A549 (cell line): ENCODE results near the gene NFKB2. TPM values are rescaled to one million over a fixed set of nuclear protein-coding genes. Genes with fewer than 3 reads are reported as not detected.
A peak's percentile ranks its signal among the peaks of the same experiment; 100 is the strongest.

Experiments used
- ATAC-seq, 2 experiments: fragments of 200-7000 bp in 1 of 2; fragments of >200 bp in 1 of 2; cut with Nextera tagmentation in 1 of 2; cut with Tn5 transposase in 1 of 2; 3 replicates each; pipeline versions ENCODE4 v1.8.0 to v1.9.1; 2018 to 2020; ENCODE audit warnings: mild to moderate bottlenecking in 1 of 2, moderate library complexity in 1 of 2
- CTCF ChIA-PET: fragments of 300-600 bp; sonication (Branson Sonifier 250); formaldehyde crosslinking; extraction: SDS; loops from one replicate; lab custom pipeline; 2021; ENCODE audit warnings: antibody characterized with exemption, inconsistent platforms; lab: Yijun Ruan, JAX
- POLR2A ChIA-PET: fragments of 350-600 bp; formaldehyde crosslinking; extraction: SDS; loops from one replicate; lab custom pipeline; 2021; ENCODE audit warnings: antibody characterized with exemption, inconsistent platforms; lab: Yijun Ruan, JAX
- DNase-seq, 2 experiments: peaks; one replicate each; pipeline versions ENCODE4 v3.0.0 to v3.0.0-alpha.2; 2011 to 2016; ENCODE audit warnings: low read depth in 1 of 2, low spot score in 1 of 2
- FAIRE-seq: peaks from 2 replicates; lab custom pipeline; 2011; peaks lifted over from hg19 to GRCh38; lab: Jason Lieb, UNC
- H3K27ac ChIP-seq, 2 experiments: fragments of >200 bp; sonication (Bioruptor Twin); formaldehyde crosslinking; 3 replicates each; pipeline ENCODE4 v1.5.1; 2016 to 2017
- H3K4me1 ChIP-seq: fragments of >200 bp; sonication (Bioruptor Twin); formaldehyde crosslinking; 3 replicates; pipeline ENCODE4 v1.6.1; 2016
- H3K4me2 ChIP-seq: fragments of >200 bp; sonication (Bioruptor Twin); formaldehyde crosslinking; 3 replicates; pipeline ENCODE4 v1.6.1; 2016
- H3K4me3 ChIP-seq: fragments of >200 bp; sonication (Bioruptor Twin); formaldehyde crosslinking; 3 replicates; pipeline ENCODE4 v1.5.1; 2016
- H3K9me3 ChIP-seq: fragments of >200 bp; sonication (Bioruptor Twin); formaldehyde crosslinking; 3 replicates; pipeline ENCODE4 v1.6.1; 2016
- BHLHE40 ChIP-seq: IDR thresholded peaks from 2 replicates; pipeline ENCODE4 v1.6.1; 2012; ENCODE audit warnings: low read depth, low read length, inconsistent platforms
- CBX8 ChIP-seq: fragments of 200-600 bp; sonication (generic); IDR thresholded peaks from 2 replicates; pipeline ENCODE4 v1.6.1; 2016
- CEBPB ChIP-seq, 2 experiments: fragments of >200 bp in 1 of 2; sonication (Bioruptor Twin) in 1 of 2; formaldehyde crosslinking in 1 of 2; IDR thresholded peaks; 2 replicates each; pipeline ENCODE4 v1.6.1; 2012 to 2016
- CHD4 ChIP-seq: fragments of 200-600 bp; sonication (generic); IDR thresholded peaks from 2 replicates; pipeline ENCODE4 v1.6.1; 2016; ENCODE audit warnings: antibody characterized with exemption, mild to moderate bottlenecking, borderline replicate concordance
- EHF ChIP-seq: fragments of 250-450 bp; sonication (Bioruptor Pico); IDR thresholded peaks from 2 replicates; pipeline ENCODE4 v1.5.0; 2020; ENCODE audit warnings: mild to moderate bottlenecking
- EHMT2 ChIP-seq: fragments of 200-600 bp; sonication (generic); IDR thresholded peaks from 2 replicates; pipeline ENCODE4 v1.6.1; 2016; ENCODE audit warnings: antibody characterized with exemption, low read depth, mild to moderate bottlenecking, moderate library complexity
- GATA3 ChIP-seq: IDR thresholded peaks from 2 replicates; pipeline ENCODE4 v1.6.1; 2012; ENCODE audit warnings: borderline replicate concordance
- HDAC2 ChIP-seq: fragments of 200-600 bp; sonication (generic); IDR thresholded peaks from 2 replicates; pipeline ENCODE4 v1.6.1; 2016
- HEYL ChIP-seq: fragments of 250-450 bp; sonication (Bioruptor Pico); IDR thresholded peaks from 2 replicates; pipeline ENCODE4 v1.8.0; 2021; ENCODE audit warnings: mild to moderate bottlenecking, moderate library complexity
- HOXA7 ChIP-seq: fragments of 250-450 bp; sonication (Bioruptor Pico); IDR thresholded peaks from 2 replicates; pipeline ENCODE4 v1.5.0; 2020; ENCODE audit warnings: mild to moderate bottlenecking, moderate library complexity
- HOXB13 ChIP-seq: fragments of 250-450 bp; sonication (Bioruptor Pico); IDR thresholded peaks from 2 replicates; pipeline ENCODE4 v1.5.0; 2020; ENCODE audit warnings: low read depth, mild to moderate bottlenecking, moderate library complexity
- HOXB5 ChIP-seq: fragments of 250-450 bp; sonication (Bioruptor Pico); IDR thresholded peaks from 2 replicates; pipeline ENCODE4 v1.5.0; 2020; ENCODE audit warnings: mild to moderate bottlenecking, moderate library complexity
- JUN ChIP-seq, 2 experiments: fragments of >200 bp; sonication (Bioruptor Twin); formaldehyde crosslinking; IDR thresholded peaks; 2 replicates in 1 of 2; 3 replicates in 1 of 2; pipeline ENCODE4 v1.6.1; 2016 to 2017
- JUNB ChIP-seq: fragments of >200 bp; sonication (Bioruptor Twin); formaldehyde crosslinking; IDR thresholded peaks from 2 replicates; pipeline ENCODE4 v1.6.1; 2016
- KDM1A ChIP-seq: fragments of 200-600 bp; sonication (generic); IDR thresholded peaks from 2 replicates; pipeline ENCODE4 v1.6.1; 2016; ENCODE audit warnings: low read depth, mild to moderate bottlenecking
- MAZ ChIP-seq: fragments of 150-350 bp; IDR thresholded peaks from 2 replicates; pipeline ENCODE4 v1.6.1; 2014; ENCODE audit warnings: antibody characterized with exemption, low read depth, low read length, borderline replicate concordance
- NPAS2 ChIP-seq: fragments of 250-450 bp; sonication (Bioruptor Pico); IDR thresholded peaks from 2 replicates; pipeline ENCODE4 v1.8.0; 2022; ENCODE audit warnings: mild to moderate bottlenecking, moderate library complexity, borderline replicate concordance
- PHF8 ChIP-seq: fragments of 200-600 bp; sonication (generic); IDR thresholded peaks from 2 replicates; pipeline ENCODE4 v1.6.1; 2016; ENCODE audit warnings: low read depth, mild to moderate bottlenecking, antibody characterized with exemption, moderate library complexity, borderline replicate concordance
- RAD21 ChIP-seq, 2 experiments: fragments of >200 bp in 1 of 2; sonication (Bioruptor Twin) in 1 of 2; formaldehyde crosslinking in 1 of 2; IDR thresholded peaks in 1 of 2; conservative IDR thresholded peaks in 1 of 2; 2 replicates in 1 of 2; 3 replicates in 1 of 2; pipeline ENCODE4 v1.6.1; 2012 to 2018; ENCODE audit warnings: inconsistent platforms in 1 of 2
- RARB ChIP-seq: fragments of 250-450 bp; sonication (Bioruptor Pico); IDR thresholded peaks from 2 replicates; pipeline ENCODE4 v1.8.0; 2021; ENCODE audit warnings: mild to moderate bottlenecking, moderate library complexity
- RFX5 ChIP-seq: fragments of 450-650 bp; IDR thresholded peaks from 2 replicates; pipeline ENCODE4 v1.7.1; 2014; ENCODE audit warnings: antibody characterized with exemption, mild to moderate bottlenecking, moderate library complexity
- RNF2 ChIP-seq: fragments of 200-600 bp; sonication (generic); IDR thresholded peaks from 2 replicates; pipeline ENCODE4 v1.6.1; 2016; ENCODE audit warnings: low read depth, mild to moderate bottlenecking, antibody characterized with exemption, moderate library complexity, borderline replicate concordance
- SMC3 ChIP-seq: fragments of >200 bp; sonication (Bioruptor Twin); formaldehyde crosslinking; IDR thresholded peaks from 3 replicates; pipeline ENCODE4 v1.6.1; 2018; ENCODE audit warnings: inconsistent platforms
- TFCP2L1 ChIP-seq: fragments of 250-450 bp; sonication (Bioruptor Pico); IDR thresholded peaks from 2 replicates; pipeline ENCODE4 v1.5.0; 2021; ENCODE audit warnings: mild to moderate bottlenecking
- ZFP36 ChIP-seq: fragments of 450-650 bp; IDR thresholded peaks from 2 replicates; pipeline ENCODE4 v1.6.1; 2014; ENCODE audit warnings: borderline replicate concordance; ENCODE audit not compliant: partially characterized antibody
- ZNF302 ChIP-seq: fragments of 250-450 bp; sonication (Bioruptor Pico); IDR thresholded peaks from 2 replicates; pipeline ENCODE4 v1.9.0; 2021; ENCODE audit warnings: inconsistent platforms, mild to moderate bottlenecking, moderate library complexity
- ZSCAN20 ChIP-seq: fragments of 250-450 bp; sonication (Bioruptor Pico); IDR thresholded peaks from 2 replicates; pipeline ENCODE4 v1.8.0; 2022; ENCODE audit warnings: mild to moderate bottlenecking, moderate library complexity
- whole genome bisulfite sequencing: methylation state at CpG from one replicate; pipeline ENCODE4 v1.1.6; 2017; ENCODE audit errors: missing lambda C conversion rate; 5-methylcytosine and 5-hydroxymethylcytosine counted together
- polyA plus RNA-seq, 4 experiments: library from polyadenylated mRNA; depleted of rRNA in 3 of 4; stranded (reverse); fragments of >200 nt; fragmentation: RNase III in 1 of 4; extraction: RNeasy Plus Mini Kit Qiagen cat#74134 plus additional on column Dnase treatment in 1 of 4; gene quantifications; 2 replicates in 3 of 4; 3 replicates in 1 of 4; pipeline ENCODE4 v1.2.3, GENCODE V29; 2011 to 2017
- TF ChIP-seq, protein P1 (sequence below): IDR thresholded peaks from 2 replicates; pipeline ENCODE4 v1.6.1; 2012; ENCODE audit warnings: low read depth, borderline replicate concordance
- TF ChIP-seq, protein P2 (sequence below): fragments of 150-350 bp; IDR thresholded peaks from 2 replicates; pipeline ENCODE4 v1.6.1; 2014; ENCODE audit warnings: low read depth, mild to moderate bottlenecking, low read length
- TF ChIP-seq, protein P3 (sequence below): fragments of >200 bp; sonication (Bioruptor Twin); formaldehyde crosslinking; IDR thresholded peaks from 3 replicates; pipeline ENCODE4 v1.6.1; 2016
- TF ChIP-seq, protein P4 (sequence below): fragments of 450-650 bp; IDR thresholded peaks from 2 replicates; pipeline ENCODE4 v1.6.1; 2014; ENCODE audit warnings: antibody characterized with exemption
- TF ChIP-seq, protein P5 (sequence below): fragments of 250-450 bp; sonication (Bioruptor Pico); IDR thresholded peaks from 2 replicates; pipeline ENCODE4 v1.5.0; 2020; ENCODE audit warnings: low read depth, mild to moderate bottlenecking, moderate library complexity
- TF ChIP-seq, protein P6 (sequence below): IDR thresholded peaks from 2 replicates; pipeline ENCODE4 v1.6.1; 2012
- TF ChIP-seq, protein P7 (sequence below): IDR thresholded peaks from 2 replicates; pipeline ENCODE4 v1.6.1; 2012
- TF ChIP-seq, protein P8 (sequence below): fragments of >200 bp; sonication (Bioruptor Twin); formaldehyde crosslinking; IDR thresholded peaks from 2 replicates; pipeline ENCODE4 v1.6.1; 2016

NFKB2 gene
- polyA plus RNA-seq, 2 of the 4 experiments (the other 2 are of a cell fraction): 27.6 to 35.7 TPM

DNA sequence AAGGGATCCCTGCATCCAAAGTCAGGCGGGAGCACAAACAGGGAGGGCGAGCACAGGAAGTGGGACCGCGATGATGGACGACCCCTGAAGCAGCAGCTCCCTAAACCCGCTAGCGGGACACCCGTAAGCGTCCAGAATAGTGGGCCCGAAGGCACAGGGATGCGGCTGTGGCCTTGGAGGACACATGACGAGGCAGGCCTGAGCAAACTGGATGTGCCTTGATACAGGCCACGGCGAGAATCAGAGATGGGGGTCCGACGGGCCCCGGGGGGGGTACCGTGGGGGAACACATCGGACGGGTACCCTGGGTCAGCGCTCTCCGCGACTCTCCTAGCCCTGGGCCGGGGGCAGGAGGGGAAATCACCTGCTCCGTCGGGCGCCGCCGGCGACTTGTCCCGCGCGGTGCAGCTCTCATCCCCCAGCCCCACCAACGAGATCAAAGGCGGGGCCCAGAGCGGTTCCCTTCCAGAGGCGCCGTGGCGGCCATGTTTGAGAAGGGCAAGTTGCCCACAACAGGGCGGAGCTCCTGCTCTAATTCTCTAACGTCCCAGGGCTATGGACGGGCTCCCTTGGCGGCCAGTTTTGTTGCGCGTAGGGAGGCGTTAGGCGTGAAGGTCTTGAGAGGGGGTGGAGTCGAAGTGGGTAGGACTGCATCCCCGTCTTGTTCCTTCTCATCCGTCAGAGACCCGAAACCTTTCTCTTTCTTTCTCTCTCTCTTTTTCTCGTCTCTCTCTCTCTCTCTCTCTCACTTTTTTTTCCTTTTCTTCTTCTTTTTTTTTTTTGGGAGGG lies 36.9 kb downstream of the NFKB2 start, which contains the start of gene CUEDC2:
TSS of gene CUEDC2 (minus strand) at position 413 of the 789 bp plus-strand sequence. CDS start 7,386 bp downstream, outside the sequence.
- Histone ChIP-seq H3K27ac (peak within 1 kb of the TSS; percentile 92 to 95), H3K9me3 (no peaks in the 10 kb centered on the region), H3K4me3 (peak within 1 kb of the TSS; percentile 87), H3K4me2 (peak within 1 kb of the TSS; percentile 91), H3K4me1 (peaks cover 14% of the 10 kb centered on the region)
- WGBS: 0% methylated on average over 19 of the region's 52 CpGs
- ATAC-seq (peak; percentile 95 to 96), DNase-seq (peak; percentile 96 to 97), FAIRE-seq (no peak)
- ChIA-PET POLR2A (interaction anchor here (0.5 to 1.7 kb wide), 12 partner anchors 8 to 279 kb away, joined by 3 to 15 read pairs (median 4); partner anchors contain the start of genes ACTR1A, FBXL15, GBF1 and NFKB2), CTCF (interaction anchor here (0.7 to 17.4 kb wide), 10 partner anchors 8 to 263 kb away, joined by 3 to 337 read pairs (median 6); partner anchors contain the start of genes C10orf95, FBXL15 and NFKB2)
- no peak for TF ChIP-seq CHD4
- TF ChIP-seq CBX8: no peak
- TF ChIP-seq, protein P1, sequence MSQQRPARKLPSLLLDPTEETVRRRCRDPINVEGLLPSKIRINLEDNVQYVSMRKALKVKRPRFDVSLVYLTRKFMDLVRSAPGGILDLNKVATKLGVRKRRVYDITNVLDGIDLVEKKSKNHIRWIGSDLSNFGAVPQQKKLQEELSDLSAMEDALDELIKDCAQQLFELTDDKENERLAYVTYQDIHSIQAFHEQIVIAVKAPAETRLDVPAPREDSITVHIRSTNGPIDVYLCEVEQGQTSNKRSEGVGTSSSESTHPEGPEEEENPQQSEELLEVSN: peak; percentile 1; the same call in 1 of the 2 replicates
- TF ChIP-seq BHLHE40: no peak
- no peak for TF ChIP-seq HDAC2
- TF ChIP-seq HOXB13 (CRISPR knock-in tag): no peak
- TF ChIP-seq, protein P2, sequence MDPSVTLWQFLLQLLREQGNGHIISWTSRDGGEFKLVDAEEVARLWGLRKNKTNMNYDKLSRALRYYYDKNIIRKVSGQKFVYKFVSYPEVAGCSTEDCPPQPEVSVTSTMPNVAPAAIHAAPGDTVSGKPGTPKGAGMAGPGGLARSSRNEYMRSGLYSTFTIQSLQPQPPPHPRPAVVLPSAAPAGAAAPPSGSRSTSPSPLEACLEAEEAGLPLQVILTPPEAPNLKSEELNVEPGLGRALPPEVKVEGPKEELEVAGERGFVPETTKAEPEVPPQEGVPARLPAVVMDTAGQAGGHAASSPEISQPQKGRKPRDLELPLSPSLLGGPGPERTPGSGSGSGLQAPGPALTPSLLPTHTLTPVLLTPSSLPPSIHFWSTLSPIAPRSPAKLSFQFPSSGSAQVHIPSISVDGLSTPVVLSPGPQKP: no peak
- TF ChIP-seq ZFP36: no peak
- no peak for TF ChIP-seq RARB (CRISPR knock-in tag)
- no peak for TF ChIP-seq ZSCAN20 (CRISPR knock-in tag)
- TF ChIP-seq, protein P3, sequence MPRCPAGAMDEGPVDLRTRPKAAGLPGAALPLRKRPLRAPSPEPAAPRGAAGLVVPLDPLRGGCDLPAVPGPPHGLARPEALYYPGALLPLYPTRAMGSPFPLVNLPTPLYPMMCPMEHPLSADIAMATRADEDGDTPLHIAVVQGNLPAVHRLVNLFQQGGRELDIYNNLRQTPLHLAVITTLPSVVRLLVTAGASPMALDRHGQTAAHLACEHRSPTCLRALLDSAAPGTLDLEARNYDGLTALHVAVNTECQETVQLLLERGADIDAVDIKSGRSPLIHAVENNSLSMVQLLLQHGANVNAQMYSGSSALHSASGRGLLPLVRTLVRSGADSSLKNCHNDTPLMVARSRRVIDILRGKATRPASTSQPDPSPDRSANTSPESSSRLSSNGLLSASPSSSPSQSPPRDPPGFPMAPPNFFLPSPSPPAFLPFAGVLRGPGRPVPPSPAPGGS: peak; percentile 44; the same call in 1 of the 3 replicates
- TF ChIP-seq RAD21 (conservative IDR thresholded peaks at IDR 0.05 in 1 of 2, IDR thresholded peaks at IDR 0.05 in 1 of 2): no peak; a peak in 1 of 5 replicates
- no peak for TF ChIP-seq EHMT2
- TF ChIP-seq, protein P4, sequence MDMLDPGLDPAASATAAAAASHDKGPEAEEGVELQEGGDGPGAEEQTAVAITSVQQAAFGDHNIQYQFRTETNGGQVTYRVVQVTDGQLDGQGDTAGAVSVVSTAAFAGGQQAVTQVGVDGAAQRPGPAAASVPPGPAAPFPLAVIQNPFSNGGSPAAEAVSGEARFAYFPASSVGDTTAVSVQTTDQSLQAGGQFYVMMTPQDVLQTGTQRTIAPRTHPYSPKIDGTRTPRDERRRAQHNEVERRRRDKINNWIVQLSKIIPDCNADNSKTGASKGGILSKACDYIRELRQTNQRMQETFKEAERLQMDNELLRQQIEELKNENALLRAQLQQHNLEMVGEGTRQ: no peak
- no peak for TF ChIP-seq HOXA7 (CRISPR knock-in tag)
- no peak for TF ChIP-seq HOXB5
- TF ChIP-seq, protein P5, sequence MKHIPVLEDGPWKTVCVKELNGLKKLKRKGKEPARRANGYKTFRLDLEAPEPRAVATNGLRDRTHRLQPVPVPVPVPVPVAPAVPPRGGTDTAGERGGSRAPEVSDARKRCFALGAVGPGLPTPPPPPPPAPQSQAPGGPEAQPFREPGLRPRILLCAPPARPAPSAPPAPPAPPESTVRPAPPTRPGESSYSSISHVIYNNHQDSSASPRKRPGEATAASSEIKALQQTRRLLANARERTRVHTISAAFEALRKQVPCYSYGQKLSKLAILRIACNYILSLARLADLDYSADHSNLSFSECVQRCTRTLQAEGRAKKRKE (CRISPR knock-in tag): no peak
- no peak for TF ChIP-seq CEBPB (IDR thresholded peaks at IDR 0.05)
- TF ChIP-seq, protein P6, sequence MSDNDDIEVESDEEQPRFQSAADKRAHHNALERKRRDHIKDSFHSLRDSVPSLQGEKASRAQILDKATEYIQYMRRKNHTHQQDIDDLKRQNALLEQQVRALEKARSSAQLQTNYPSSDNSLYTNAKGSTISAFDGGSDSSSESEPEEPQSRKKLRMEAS: peak; percentile 80
- peak; percentile 85 for TF ChIP-seq PHF8
- TF ChIP-seq KDM1A: no peak
- peak in 1 of 2 experiments; percentile 74; a peak in 3 of 5 replicates for TF ChIP-seq JUN (IDR thresholded peaks at IDR 0.05)
- TF ChIP-seq GATA3: no peak
- TF ChIP-seq, protein P7, sequence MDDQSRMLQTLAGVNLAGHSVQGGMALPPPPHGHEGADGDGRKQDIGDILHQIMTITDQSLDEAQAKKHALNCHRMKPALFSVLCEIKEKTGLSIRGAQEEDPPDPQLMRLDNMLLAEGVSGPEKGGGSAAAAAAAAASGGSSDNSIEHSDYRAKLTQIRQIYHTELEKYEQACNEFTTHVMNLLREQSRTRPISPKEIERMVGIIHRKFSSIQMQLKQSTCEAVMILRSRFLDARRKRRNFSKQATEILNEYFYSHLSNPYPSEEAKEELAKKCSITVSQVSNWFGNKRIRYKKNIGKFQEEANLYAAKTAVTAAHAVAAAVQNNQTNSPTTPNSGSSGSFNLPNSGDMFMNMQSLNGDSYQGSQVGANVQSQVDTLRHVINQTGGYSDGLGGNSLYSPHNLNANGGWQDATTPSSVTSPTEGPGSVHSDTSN: no peak
- TF ChIP-seq, protein P8, sequence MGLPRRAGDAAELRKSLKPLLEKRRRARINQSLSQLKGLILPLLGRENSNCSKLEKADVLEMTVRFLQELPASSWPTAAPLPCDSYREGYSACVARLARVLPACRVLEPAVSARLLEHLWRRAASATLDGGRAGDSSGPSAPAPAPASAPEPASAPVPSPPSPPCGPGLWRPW: no peak
- no peak for TF ChIP-seq NPAS2 (CRISPR knock-in tag)
- TF ChIP-seq RFX5: no peak
- TF ChIP-seq RNF2: no peak
- TF ChIP-seq MAZ: no peak
- TF ChIP-seq ZNF302 (CRISPR knock-in tag): no peak
- TF ChIP-seq TFCP2L1 (CRISPR knock-in tag): no peak
- no peak for TF ChIP-seq JUNB
- TF ChIP-seq HEYL (CRISPR knock-in tag): no peak
- no peak for TF ChIP-seq SMC3
- TF ChIP-seq EHF (CRISPR knock-in tag): no peak
